ENCODE measurements around the gene LPIN1.
"Not testable (repeated sequence)": the region's sequence is repeated elsewhere in the genome, so short reads cannot be mapped to it uniquely, and the experiment has no call there.

LPIN1 gene

GRCh38 chr2:11715987-11716652 is 30.3 kb upstream of the LPIN1 start:
- DNase-seq, result no peak

DNA sequence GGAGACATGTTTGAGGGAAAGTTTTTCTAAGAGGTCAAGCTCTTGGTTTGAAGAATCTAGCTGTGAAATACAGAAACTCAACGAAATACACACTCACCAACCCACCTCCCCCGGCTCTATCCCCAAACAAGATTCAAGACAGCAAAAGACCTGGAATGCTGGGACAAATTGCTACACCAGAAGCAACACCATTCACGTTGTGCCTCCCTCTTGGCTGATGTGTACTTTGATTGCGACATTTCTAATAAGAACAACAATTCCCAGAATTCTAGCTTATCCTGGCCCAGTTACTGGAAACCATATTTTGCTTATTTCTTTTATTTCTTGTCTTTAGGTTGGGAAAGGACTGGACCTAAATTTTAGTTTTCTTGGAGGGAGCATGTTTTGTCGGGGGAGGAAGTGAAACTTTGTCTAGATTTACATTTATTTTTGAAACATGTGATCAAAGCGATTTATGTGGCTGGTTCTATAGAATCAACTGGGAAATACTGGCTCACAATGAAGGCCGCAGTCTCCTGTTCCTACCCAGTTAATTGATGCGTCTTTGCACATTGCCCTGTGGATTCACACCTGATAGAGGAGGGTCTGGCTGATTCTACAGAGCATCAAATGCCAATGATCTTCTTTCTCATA is 29.6 kb upstream of the LPIN1 start:
- no peak for DNase-seq

- DNase-seq, result no peak
Observed at GRCh38 chr2:11717623-11718022, 28.8 kb upstream of the LPIN1 start.

DNA sequence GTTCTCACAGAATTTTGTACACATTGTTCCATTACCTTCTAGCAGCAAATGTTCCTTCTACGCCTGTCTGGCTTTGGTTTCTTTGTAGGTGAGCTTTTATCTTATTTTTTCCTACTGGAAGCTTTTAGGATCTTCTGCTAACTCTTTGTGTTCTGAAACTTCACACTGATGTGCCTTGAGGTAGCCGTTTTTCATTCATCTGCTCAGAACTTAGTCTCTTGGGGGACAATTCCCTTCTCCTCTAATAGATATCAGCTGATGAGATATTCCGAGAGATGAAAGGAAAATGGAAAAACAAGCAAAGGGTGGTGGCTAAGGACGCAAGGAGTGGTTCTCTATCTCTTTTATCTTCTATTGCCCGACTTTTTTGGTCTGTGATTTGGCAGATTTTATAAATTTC is 27.8 kb upstream of the LPIN1 start:
- no peak for DNase-seq

DNA sequence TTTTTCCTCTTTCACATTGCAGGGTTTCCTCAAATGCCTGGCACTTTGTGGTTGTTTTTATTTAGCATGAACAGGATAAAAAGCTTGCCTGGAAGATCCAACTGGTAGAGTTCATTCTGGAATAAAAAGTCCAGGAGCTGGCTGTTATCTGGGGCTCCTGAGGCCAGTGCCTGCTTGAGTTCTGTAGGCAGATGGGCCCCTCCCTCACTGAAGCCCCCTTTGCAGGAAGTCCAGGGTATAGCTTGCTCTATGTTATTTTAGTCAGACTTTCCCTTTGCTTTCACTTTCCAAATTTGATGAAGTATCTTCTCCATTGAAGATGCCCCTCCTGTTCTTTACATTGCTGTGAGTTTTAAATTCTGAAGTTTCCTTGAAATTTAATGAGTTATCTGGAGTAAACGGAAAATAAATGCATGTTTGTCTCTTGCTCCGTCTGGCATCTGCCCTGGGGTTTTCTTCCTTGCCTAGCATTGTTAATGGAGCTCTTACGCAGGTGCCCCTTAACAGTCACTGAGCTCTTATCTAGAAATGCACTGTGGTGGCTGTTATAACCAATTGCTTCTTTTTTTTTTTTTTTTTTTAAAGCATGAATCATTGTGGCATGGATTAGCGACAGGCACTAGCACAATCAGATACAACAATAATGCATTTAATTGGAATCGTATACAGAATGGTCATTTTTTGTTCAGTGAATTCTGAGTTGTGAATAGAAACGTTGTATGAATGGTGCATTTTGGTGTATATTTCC is 27.0 kb upstream of the LPIN1 start:
- DNase-seq, result no peak

- no peak for DNase-seq
Observed at GRCh38 chr2:11720752-11721151, 25.7 kb upstream of the LPIN1 start.

DNA sequence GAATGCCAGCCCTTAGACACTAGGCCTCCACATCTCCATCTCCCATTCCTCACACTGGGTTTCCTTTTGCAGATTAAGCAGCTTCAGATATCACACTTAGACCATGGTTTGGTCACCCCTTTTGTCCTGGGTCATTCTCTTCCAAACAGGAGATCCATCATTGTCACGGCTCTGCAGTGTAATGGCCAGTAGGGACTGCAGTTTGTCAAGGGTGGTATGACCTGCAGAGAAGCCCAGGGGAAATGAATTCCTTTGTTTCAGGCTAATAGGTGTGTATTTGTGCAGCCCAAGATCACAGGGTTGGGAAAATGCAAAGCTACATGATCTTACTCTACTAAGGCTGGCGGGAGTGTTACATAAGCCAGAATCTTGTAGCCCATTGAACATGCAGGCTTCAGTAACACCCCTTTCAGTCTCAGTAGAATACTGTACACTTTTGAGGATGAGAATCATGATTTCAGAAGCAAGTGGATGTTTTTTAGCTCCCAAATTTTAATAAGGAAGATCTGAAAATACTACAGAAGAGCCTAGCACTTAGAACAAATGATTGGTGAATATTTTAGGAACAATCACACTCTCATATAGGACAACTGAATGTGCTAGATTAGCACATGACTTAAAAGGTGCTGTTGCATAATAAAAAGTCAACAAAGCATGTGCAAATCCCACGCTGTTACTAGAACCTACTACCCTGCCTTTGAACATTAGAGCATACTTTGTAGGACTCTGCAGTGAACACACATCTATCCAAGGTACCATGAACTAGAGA is 24.0 kb upstream of the LPIN1 start:
- no peak for DNase-seq

DNA sequence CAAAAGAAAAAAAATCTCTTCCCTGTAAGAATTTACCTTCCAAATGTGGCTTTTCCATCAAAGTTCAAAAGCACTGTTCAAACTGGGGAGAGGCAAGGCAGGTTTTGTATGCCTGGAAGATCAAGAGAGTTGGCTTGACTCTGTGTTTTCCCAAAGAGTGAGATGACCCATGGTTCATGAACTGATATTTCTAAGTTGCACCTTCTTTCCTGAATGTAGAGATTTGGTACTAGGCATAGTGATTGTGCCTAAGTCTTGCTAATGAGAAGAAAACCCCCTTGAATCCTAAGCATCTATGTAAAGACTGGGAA is 23.4 kb upstream of the LPIN1 start:
- no peak for DNase-seq

DNA sequence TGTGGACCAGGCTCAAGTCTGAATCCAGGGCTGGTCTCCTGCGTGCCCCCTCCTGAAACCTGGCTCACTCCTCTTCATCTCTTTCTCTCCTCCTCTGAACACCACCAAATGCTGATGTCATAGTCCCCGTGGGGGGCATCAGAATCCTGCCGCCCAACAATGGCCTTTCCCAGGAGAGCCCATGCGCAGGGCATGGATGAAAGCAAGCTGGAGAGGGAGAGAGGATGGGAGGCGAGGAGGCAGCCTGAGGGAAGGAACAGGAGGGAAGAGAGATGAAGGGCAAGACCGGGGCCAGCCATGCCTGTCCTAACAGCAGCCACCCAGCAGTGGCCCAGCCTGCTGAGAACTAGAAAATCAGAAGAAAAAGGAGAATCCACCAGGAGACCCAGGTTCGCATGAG is 22.3 kb upstream of the LPIN1 start:
- no peak for DNase-seq

GRCh38 chr2:11726384-11726783 is 20.0 kb upstream of the LPIN1 start:
- DNase-seq, result no peak

- no peak for DNase-seq
Observed at GRCh38 chr2:11729362-11730212, 16.8 kb upstream of the LPIN1 start.

DNA sequence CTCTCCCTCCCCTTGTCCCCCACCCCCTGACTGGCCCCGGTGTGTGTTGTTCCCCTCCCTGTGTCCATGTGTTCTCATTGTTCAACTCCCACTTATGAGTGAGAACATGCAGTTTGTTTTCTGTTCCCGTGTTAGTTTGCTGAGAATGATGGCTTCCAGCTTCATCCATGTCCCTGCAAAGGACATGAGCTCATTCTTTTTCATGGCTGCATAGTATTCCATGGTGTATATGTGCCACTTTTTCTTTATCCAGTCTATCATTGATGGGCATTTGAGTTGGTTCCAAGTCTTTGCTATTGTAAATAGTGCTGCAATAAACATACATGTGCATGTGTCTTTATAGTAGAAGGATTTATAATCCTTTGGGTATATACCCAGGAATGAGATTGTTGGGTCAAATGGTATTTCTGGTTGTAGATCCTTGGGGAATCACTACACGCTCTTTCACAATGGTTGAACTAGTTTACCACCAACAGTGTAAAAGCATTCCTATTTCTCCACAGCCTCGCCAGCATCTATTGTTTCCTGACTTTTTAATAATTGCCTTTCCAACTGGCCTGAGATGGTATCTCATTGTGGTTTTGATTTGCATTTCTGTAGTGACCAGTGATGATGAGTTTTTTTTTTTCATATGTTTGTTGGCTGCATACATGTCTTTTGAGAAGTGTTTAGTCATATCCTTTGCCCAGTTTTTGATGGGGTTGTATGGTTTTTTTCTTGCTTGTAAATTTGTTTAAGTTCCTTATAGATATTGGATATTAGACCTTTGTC is 15.0 kb upstream of the LPIN1 start:
- DNase-seq, result not testable (repeated sequence)

GRCh38 chr2:11732587-11732986 is 13.8 kb upstream of the LPIN1 start:
- no peak for DNase-seq

DNA sequence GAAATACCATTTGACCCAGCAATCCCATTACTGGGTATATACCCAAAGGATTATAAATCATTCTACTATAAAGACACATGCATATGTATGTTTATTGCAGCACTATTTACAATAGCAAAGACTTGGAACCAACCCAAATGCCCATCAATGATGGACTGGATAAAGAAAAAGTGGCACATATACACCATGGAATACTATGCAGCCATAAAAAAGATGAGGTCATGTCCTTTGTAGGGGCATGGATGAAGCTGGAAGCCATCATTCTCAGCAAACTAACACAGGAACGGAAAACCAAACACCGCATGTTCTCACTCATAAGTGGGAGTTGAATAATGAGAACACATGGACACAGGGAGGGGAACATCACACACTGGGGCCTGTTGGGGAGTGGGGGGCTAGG is 8.6 kb upstream of the LPIN1 start:
- not testable (repeated sequence) for DNase-seq

- peak; percentile 32 for DNase-seq
Observed at GRCh38 chr2:11738589-11739436, 7.6 kb upstream of the LPIN1 start.

- DNase-seq, result no peak
Observed at GRCh38 chr2:11740723-11741122, 5.7 kb upstream of the LPIN1 start.

DNA sequence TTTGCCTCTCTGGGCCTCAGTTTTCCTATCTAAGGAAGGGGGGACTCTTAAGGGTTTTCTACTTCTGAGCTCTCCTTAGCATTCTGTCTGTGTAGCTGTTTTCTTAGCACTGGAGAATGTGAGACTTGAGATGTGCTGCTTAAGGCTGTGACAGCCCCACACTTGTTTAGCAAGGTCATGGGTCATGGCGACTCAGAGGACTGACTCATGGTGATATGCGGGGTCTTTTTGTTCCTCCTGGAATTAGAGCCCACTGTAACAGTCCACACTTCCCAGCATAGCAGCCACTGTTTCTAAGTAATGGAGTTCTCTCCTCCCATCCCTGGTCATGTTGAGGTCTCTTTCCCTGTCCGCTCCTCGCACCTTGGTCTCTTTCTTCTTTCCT is 4.1 kb upstream of the LPIN1 start:
- no peak for DNase-seq

- no peak for DNase-seq
Observed at GRCh38 chr2:11742702-11743357, 3.6 kb upstream of the LPIN1 start.

- no peak for DNase-seq
Observed at GRCh38 chr2:11743366-11743765, 3.1 kb upstream of the LPIN1 start.

DNA sequence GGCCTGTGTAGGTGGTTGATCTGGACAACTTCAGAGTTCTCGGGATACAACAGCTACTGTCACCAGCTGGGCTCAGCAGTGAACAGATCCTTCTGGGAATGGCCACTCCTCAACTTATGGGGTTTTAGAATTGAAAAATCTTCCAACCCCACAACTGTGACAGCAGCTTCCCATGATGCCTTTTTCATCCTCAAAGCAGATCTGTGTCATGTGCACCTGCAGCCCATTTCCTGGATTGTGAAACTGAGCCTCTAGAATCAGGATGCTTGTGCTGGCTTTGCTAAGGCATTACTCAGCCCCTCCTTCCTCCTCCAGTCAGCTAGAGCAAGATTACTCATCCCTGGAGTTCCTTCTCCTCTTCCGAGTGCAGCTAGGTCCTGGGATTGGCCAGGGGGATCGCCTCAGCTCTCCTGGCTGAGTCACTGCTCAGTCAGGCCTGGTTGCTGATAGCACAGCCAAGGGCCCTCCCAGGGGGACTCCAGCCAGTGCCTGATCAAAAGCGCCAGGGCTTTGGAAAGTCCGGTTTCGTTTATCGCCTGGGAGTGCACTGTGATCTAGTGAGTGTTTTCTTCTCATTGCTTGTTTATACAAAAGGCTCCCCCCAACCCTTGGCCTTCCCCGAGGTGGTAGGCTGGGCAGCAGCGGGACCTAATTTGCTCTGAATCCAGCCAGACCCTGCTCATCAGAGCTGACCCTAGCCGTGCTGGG is 2.4 kb upstream of the LPIN1 start:
- DNase-seq, result peak; percentile 87
